NCI-H345 treated with DMSO at 0.1 percent for 48 hours (cell line): ENCODE results near the gene RPTOR.
A peak's percentile ranks its signal among the peaks of the same experiment; 100 is the strongest.
"Not testable (repeated sequence)": the region's sequence is repeated elsewhere in the genome, so short reads cannot be mapped to it uniquely, and the experiment has no call there.

Source experiments
- DNase-seq: peaks from one replicate; lab custom pipeline; 2025; ENCODE audit not compliant: unreplicated experiment; lab: John Stamatoyannopoulos, UW

Gene RPTOR

GRCh38 chr17:80742091-80742490 is 197.5 kb downstream of the RPTOR start:
- DNase-seq = no peak

DNA sequence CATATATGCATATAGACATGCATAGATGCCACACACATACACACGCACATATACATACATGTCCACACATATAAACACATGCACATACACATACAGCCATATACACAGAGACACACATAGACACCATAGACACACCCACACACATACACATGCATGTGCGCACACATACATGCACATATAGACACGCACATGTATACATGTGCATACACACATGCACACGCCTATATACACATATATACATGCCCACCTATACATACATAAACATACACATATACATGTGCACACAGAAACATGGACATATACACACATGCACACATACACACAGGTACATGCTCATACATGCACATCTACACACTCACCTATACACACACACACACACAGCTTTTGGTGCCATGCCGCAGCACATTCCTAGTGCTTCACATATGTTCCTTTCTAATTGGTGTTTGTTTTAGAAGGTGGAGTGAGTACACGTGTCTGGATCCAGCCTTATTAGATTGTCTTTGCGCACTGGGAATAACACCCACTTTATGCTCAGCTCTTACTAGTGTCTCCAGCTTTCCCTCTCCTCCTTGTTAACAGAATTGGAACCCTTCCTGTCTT is 198.0 kb downstream of the RPTOR start:
- no peak for DNase-seq

DNA sequence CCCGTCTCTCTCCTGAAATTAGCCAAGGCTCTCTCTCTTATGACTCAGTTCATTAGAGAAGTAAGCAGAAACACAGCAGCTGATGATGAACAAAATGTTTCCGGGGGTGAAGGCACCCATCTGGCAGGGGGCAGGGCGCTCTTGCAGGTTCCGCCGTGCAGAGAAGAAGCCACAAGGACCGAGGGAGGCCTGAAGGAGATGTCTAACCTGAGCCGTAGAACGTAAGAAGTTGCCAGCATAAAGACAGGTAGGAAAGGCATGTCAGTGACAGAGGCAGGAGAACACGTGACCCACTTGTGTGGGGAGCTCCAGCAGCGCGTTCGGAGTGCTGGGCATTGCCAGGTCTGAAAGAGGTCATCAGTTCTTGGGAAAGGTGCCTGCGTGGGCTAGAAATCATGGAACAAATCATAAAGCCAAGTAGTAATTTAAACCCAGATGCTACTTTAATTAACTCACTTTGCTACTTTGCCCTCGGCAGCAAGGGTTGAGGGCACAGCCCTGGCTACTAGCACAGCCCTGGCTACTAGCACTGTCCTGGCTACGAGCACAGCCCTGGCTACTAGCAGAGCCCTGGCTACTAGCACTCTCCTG is 198.6 kb downstream of the RPTOR start:
- DNase-seq = no peak

GRCh38 chr17:80743973-80744372 is 199.3 kb downstream of the RPTOR start:
- not testable (repeated sequence) for DNase-seq

DNA sequence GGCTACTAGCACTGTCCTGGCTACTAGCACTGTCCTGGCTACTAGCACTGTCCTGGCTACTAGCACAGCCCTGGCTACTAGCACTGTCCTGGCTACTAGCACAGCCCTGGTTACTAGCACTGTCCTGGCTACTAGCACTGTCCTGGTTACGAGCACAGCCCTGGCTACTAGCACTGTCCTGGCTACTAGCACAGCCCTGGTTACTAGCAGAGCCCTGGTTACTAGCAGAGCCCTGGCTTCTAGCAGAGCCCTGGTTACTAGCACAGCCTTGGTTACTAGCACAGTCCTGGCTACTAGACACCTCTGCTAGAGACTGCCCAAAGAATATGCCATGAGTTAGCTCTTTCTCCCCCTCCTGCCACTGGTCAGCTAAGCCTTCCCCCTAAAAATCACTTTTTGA is 200.1 kb downstream of the RPTOR start:
- not testable (repeated sequence) for DNase-seq

GRCh38 chr17:80745183-80745582 is 200.5 kb downstream of the RPTOR start:
- DNase-seq = no peak

DNA sequence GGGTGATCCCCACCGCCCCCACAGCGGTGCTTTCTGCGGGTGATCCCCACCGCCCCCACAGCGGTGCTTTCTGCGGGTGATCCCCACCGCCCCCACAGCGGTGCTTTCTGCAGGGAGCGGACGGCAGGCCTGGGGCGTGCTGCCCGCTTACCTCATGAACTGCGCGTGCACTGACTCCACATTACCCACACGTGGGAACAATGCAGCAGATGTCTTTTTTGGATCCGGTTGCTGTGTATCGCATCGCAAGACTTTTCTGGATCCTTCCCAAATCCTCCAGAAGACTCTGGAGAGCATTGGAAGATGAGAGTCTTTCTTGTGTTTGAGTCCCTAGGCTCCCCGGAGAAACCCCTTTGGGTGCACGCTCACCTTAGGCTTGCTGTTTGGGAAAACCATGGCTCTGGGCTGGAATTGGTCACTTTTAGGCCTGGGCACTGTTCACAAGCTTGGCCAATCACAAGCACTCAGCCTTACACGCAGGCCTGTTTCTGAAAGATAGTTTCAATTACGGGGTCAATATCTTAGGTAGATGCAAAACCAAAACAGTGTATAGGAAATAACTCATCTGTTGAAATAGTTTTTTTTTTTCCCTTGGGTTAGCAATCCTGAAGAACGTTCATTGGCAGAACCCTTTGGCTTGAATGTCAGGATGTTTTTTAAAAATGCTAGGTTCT is 201.8 kb downstream of the RPTOR start:
- DNase-seq = no peak

- no peak for DNase-seq
These were observed 202.8 kb downstream of the RPTOR start for GRCh38 chr17:80747469-80747868.

DNA sequence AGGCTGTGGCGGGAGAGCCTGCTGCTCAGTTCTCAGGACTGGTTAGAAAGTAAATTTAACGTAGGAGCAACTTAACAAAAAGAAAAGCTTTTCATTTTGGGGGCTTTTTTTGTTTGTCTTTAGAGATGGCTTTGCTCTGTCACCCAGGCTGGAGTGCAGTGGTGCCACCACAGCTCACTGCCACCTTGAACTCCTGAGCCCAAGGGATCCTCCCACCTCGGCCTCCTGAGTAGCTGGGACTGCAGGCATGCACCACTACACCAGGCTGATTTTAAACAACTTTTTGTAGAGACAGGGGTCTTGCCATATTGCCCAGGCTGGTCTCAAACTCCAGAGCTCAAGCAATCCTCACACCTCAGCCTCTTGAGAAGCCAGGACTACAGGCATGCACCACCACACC is 205.0 kb downstream of the RPTOR start:
- no peak for DNase-seq

- no peak for DNase-seq
These were observed 205.6 kb downstream of the RPTOR start for GRCh38 chr17:80750263-80750662.

- DNase-seq = no peak
These were observed 206.7 kb downstream of the RPTOR start for GRCh38 chr17:80751070-80751945.

GRCh38 chr17:80751946-80752581 is 207.4 kb downstream of the RPTOR start:
- DNase-seq = no peak

- no peak for DNase-seq
These were observed 209.2 kb downstream of the RPTOR start for GRCh38 chr17:80753685-80754345.

DNA sequence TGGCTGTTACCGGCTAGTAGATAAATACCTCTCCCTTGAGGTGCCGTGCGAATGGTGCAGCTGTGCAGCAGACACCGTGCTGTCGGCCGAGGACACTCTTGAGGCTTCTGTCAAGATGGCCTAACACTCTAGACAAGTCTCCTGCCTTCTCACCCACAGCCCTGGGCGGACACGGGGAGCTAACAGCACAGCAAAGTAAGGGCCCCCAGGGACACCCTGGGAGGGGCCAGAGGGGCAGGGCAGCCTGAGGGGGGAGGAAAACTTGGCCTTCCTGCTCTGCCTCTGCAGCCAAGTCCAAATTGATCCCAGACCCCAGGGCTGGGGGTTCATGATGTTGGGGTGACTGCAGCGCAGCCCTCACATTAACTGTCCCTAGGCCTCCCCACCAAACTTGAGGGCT is 210.2 kb downstream of the RPTOR start:
- DNase-seq = no peak

GRCh38 chr17:80755650-80756405 is 211.2 kb downstream of the RPTOR start:
- DNase-seq = no peak

- no peak for DNase-seq
These were observed 214.1 kb downstream of the RPTOR start for GRCh38 chr17:80758481-80759376.

GRCh38 chr17:80759377-80759673 is 214.7 kb downstream of the RPTOR start:
- DNase-seq = no peak

DNA sequence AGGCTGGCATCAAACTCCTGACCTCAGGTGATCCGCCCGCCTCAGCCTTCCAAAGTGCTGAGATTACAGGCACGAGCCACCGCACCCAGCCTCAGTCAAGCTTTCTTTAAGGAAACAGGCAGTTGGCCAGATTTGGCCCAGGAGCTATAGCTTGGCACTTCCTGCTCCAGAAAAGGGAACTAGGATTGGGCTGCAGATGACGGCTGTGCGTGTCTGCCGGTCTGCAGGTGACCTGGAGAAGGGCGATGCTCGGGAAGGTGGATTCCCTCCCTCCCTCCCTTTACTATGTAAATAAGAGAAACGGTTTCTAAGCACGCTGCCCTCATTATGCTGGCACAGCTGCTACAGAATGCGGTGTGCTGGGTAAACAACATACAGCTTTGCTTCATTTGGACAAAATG is 215.9 kb downstream of the RPTOR start:
- peak; percentile 97 for DNase-seq
